DMS79 treated with DMSO at 0.1 percent for 48 hours (cell line): ENCODE results near the gene CEP83.
"Not testable (repeated sequence)": the region's sequence is repeated elsewhere in the genome, so short reads cannot be mapped to it uniquely, and the experiment has no call there.

Experiments used
- DNase-seq: peaks from one replicate; lab custom pipeline; 2025; lab: John Stamatoyannopoulos, UW

CEP83 gene

DNA sequence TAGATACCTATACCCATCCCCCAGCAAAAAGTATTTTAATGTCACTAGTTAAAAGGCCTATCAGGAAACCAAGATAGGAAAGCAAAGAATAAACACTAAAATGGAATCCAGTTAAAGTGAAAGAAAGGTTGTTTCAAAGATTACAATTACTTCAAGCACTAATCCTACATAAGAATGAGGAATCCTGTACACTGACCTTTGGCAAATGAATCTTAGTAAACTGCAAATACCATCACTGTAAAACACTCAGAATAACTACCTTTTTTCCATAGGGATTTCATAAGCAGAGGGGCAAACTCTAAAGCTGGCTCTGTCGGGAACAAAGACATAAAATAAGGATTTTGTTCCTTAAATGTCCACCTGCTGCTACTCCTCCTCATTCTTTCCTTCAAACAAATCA is 25.9 kb downstream of the CEP83 start:
- no peak for DNase-seq

- no peak for DNase-seq
Measured at GRCh38 chr12:94430304-94430703, 29.4 kb downstream of the CEP83 start.

DNA sequence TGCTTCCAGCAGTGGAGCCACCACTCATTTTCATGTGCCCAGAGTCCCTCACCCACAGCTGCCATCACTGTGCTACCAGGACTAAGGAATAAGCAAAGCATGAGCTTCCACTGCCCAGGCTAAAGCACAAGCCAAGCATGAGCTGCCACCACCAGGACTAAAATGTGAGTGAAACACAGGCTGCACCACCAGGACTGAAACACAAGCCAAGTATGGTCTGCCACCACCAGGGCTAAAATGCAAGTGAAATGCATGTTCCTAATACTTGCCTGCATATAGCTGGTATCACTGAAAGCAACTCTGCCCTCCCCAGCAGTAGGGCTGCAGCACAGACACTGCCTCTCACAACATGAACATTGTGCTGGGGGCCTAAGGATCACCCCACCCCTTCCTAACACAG is 30.0 kb downstream of the CEP83 start:
- DNase-seq: no peak

DNA sequence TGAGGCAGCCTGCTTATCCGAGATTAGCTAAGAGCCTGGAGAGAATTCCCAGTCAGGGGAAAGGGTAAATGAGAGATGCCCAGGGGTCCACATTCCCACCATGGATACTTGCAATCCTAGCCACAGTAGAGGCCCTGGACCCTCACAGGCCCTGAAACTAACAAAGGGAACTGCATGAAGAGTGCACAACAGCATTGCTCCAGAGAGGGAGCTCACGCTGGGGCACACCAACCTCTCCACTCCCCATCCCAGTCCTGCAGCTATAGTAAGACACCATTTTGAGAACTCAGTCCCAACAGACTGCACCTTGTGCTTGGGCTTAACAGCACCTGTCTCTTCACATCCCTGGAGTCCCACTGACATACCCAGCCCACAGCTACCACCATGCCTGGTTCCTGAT is 30.5 kb downstream of the CEP83 start:
- DNase-seq: no peak

- DNase-seq: peak; percentile 94
Measured at GRCh38 chr12:94427501-94428381, 31.9 kb downstream of the CEP83 start.

- DNase-seq: no peak
Measured at GRCh38 chr12:94426049-94426448, 33.6 kb downstream of the CEP83 start.

DNA sequence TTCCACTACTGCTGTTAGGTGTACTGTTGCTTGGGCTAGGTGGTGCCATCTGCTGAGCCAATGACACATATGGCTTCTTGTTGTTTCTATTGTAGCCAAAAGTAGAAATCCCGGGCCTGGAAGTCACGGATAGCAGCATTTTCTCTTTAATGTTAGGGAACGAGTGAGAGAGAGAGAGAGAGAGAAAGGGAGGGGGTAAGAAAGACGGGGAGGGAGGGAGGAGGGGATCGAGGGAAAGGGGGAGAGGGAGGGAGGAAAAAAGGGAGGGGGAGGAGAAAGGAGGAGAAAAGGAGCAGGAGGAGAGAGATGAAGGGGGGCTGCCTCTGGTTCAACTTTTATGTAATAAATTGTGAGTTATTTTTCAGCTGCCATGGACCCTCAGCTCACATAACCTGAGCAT is 34.8 kb downstream of the CEP83 start:
- DNase-seq: not testable (repeated sequence)

DNA sequence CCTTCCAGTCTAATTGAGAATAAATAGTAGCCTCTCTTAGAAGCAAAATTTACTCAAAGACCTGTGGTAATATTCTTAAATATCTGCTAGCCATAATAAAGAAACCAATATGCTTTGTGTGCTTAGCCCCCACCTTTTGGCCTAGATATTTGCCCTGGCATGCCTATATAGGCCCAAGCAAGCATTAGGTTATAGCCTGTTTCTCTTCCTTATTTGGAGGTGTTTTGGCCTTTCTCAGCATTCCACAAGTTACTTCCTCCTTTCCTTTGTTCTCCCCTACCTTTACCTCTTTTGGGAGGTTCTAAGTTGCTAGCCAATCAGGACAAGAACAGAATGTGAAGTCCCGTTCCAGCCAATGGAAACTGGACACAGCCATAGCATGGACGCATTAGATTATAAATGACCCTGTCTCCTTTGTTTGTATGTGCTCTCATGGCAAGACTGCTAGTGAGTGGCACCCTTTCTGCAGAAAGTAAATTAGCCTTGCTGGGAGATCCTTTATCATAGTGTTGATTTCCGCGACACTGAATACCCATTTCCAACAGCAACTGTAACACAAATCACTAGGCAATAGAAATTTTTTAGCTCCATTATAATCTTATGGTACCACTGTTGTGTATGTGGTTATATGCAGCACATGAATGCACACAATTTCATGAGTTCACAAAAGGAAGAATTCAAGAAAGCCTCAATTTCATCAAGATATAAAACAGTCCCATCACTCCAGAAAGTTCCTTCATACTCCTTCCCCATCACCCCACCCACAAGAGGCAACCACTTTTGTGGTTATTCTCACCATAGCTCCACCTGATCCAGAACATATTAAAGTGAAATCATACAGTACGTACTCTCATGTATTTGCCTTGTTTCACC is 37.6 kb downstream of the CEP83 start:
- no peak for DNase-seq

DNA sequence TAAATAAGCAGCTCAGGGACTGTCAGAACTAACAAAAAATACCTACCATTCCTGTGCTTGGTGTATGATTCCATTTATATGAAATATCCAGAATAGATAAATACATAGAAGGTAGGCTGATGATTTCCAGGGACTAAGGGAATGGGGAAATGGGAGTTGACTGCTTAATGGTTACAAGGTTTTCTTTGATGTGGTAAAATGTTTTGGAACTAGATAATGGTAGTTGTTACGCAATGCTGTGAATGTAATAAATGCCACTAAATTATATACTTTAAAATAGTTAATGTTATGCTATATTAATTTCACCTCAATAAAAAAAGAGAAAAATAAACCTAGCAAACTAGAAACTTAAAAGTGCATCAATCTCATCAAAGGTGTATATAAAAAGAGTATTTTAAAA is 41.1 kb downstream of the CEP83 start:
- no peak for DNase-seq

GRCh38 chr12:94416613-94417012 is 43.1 kb downstream of the CEP83 start:
- no peak for DNase-seq

DNA sequence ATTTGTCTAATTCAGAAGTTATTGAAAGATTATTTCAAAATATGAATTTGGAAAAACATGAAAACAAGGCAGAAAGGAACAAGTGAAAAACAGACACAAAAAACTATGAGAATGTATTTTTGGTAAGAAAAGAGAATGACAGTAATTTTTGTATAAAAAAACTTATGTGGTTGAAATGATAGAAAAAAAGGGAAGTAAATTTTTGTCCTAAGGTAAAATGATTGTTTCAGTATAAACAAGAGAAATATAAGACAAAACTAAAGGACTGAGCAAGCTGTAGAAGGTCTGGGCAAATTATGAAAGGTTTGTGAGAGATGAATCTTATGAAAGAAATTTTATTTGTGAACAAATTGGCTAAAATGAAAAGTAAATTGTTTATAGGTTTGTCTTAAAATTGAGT is 44.6 kb downstream of the CEP83 start:
- no peak for DNase-seq

DNA sequence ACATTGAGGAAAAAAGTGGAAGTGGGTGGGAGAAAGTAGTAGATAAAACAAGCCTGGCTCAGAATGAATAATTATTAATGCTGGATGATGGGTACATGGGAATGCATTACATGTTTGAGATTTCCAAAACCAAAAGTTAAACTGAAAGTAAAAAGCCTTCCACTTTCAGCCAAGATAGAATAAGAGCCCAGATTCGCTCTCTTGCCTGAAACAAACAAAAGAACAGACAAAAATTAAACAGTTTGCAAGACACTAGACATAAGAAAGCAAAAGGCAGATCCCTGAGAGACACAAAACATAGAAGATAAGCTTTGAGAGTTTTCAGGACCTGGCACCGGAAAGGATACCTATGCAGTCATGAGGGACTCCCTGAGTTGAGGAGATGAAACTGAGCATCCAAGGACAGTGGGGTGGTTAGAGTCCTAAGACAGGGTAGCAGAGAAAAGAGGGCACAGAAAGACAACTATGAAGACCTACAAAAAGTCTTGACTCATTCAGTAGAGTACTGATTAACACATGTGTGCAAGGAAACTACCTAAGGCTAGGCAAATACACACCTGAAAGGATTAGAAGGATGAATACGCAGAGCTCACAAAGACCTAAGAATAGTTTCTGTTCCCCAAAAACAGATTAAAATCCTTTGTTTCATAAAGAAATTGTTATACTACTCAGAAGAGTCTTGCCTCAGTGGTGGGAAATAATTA is 54.1 kb downstream of the CEP83 start:
- no peak for DNase-seq

DNA sequence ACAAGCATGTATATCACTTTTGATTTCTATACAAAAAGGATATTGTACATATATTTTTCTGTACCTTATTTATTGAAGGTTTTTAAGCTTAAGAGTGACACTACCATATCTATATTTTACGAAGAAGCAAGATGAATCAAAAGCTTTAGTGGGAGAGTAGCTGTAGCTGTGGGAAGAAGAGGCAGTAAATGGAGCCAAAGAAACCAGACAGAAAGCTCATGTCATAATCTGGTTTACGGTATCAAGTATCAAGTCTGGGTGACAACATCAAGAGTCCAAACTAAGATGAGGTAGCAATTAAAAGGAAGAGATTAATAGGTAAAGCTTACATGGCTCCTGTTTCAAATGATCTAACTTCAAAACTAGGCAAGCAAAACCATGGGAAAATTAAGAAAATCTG is 54.8 kb downstream of the CEP83 start:
- no peak for DNase-seq

GRCh38 chr12:94401326-94401725 is 58.3 kb downstream of the CEP83 start:
- no peak for DNase-seq

GRCh38 chr12:94398685-94399084 is 61.0 kb downstream of the CEP83 start:
- not testable (repeated sequence) for DNase-seq

DNA sequence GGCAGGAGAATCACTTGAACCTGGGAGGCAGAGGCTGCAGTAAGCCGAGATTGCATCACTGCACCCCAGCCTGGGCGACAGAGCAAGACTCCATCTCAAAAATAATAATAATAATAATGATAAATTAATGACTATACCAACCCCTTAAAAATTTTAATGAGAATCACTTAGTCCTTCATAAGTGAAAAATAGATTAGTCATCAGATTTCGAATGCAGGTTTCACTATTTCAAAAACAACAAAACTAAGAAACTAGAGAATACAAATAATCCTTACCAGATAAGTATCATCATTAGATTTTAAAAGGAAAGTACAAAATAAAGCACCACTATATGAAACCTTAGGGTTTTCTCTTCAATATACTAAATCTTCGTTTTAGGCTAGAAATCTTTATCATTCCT is 62.3 kb downstream of the CEP83 start:
- DNase-seq: no peak

DNA sequence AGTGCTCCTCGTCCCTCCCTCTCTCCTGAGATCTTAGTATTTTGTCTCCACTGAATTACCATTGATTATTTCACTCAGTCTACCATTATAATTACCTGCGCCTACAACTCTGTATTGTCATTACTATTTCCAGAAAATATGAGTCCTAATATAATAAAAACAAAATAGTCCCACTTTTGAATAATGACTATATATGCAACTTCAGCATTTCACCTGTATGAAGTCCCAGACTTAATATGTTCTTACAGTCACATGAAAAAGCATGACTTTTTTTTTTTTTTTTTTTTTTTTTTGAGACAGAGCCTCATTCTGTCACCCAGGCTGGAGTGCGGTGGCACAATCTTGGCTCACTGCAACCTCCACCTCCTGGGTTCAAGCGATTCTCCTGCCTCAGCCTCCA is 63.7 kb downstream of the CEP83 start:
- DNase-seq: not testable (repeated sequence)

DNA sequence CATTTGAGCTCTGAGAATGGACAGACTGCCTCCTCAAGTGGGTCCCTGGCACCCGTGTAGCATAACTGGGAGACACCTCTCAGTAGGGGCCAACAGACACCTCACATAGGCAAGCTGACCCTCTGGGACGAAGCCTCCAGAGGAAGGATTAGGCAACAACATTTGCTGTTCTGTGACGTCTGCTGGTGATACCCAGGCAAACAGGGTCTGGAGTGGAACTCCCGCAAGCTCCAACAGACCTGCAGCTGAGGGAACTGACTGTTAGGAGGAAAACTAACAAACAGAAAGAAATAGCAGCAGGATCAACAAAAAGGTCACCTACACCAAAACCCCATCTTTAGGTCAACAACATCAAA is 69.6 kb downstream of the CEP83 start:
- no peak for DNase-seq

- not testable (repeated sequence) for DNase-seq
Measured at GRCh38 chr12:94389482-94390129, 70.1 kb downstream of the CEP83 start.

GRCh38 chr12:94386422-94386821 is 73.2 kb downstream of the CEP83 start:
- DNase-seq: no peak

- no peak for DNase-seq
Measured at GRCh38 chr12:94384030-94384429, 75.6 kb downstream of the CEP83 start.

DNA sequence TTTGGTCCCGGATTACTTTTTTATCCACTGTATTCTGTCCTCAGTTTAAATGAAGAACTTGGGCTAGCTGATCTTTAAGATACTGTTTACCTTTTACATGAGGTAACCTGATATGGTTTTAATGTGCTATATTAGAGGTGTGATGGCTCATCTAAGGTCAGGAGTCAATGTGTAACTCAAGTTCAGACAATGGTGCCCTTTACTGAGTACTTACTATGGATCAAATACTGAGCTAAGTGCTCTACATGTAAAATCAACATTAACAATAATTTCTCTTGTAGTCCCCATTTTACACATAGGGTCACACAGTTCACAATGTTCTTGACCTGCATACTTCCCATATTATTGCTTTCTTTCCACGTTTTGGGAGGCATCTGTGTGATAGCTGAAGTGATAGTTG is 79.2 kb downstream of the CEP83 start:
- no peak for DNase-seq
